GM19351 (cell line): ENCODE measurements around the gene GATA3.

Experiments
- ATAC-seq: cut with Tn5 transposase; IDR thresholded peaks from one replicate; pipeline ENCODE4 v1.9.1; 2021; ENCODE audit warnings: mild to moderate bottlenecking, moderate library complexity; ENCODE audit not compliant: unreplicated experiment

GATA3 gene

GRCh38 chr10:8088504-8088903 is 34.0 kb downstream of the GATA3 start:
- ATAC-seq, result peak; percentile 89

- no peak for ATAC-seq
Observed at GRCh38 chr10:8092428-8092827, 37.9 kb downstream of the GATA3 start.

GRCh38 chr10:8095959-8096358 is 41.5 kb downstream of the GATA3 start:
- no peak for ATAC-seq

- ATAC-seq, result no peak
Observed at GRCh38 chr10:8096931-8097330, 42.4 kb downstream of the GATA3 start.

GRCh38 chr10:8100366-8100765 is 45.9 kb downstream of the GATA3 start:
- ATAC-seq, result no peak

- ATAC-seq, result peak; percentile 89
Observed at GRCh38 chr10:8102708-8103401, 48.4 kb downstream of the GATA3 start.

- ATAC-seq, result no peak
Observed at GRCh38 chr10:8103543-8103942, 49.1 kb downstream of the GATA3 start.

- no peak for ATAC-seq
Observed at GRCh38 chr10:8104005-8104404, 49.5 kb downstream of the GATA3 start.

GRCh38 chr10:8104721-8105120 is 50.2 kb downstream of the GATA3 start:
- ATAC-seq, result no peak

- ATAC-seq, result no peak
Observed at GRCh38 chr10:8105932-8106331, 51.4 kb downstream of the GATA3 start.

GRCh38 chr10:8112230-8112905 is 57.9 kb downstream of the GATA3 start:
- no peak for ATAC-seq

- no peak for ATAC-seq
Observed at GRCh38 chr10:8112942-8113442, 58.5 kb downstream of the GATA3 start.

- no peak for ATAC-seq
Observed at GRCh38 chr10:8113616-8114015, 59.1 kb downstream of the GATA3 start.

- no peak for ATAC-seq
Observed at GRCh38 chr10:8114741-8115617, 60.5 kb downstream of the GATA3 start.

- ATAC-seq, result no peak
Observed at GRCh38 chr10:8115618-8115980, 61.1 kb downstream of the GATA3 start.

GRCh38 chr10:8116474-8116873 is 62.0 kb downstream of the GATA3 start:
- no peak for ATAC-seq

- no peak for ATAC-seq
Observed at GRCh38 chr10:8116926-8117493, 62.5 kb downstream of the GATA3 start.

- no peak for ATAC-seq
Observed at GRCh38 chr10:8121201-8121890, 66.9 kb downstream of the GATA3 start.

GRCh38 chr10:8122611-8123369 is 68.3 kb downstream of the GATA3 start:
- no peak for ATAC-seq

- no peak for ATAC-seq
Observed at GRCh38 chr10:8124436-8124835, 69.9 kb downstream of the GATA3 start.
